SIG-M5 treated with dmso at 0.1 percent for 504 hours (cell line): ENCODE measurements around the gene ACMSD.
"Not testable (repeated sequence)": the region's sequence is repeated elsewhere in the genome, so short reads cannot be mapped to it uniquely, and the experiment has no call there.

ENCODE experiments used
- DNase-seq: peaks from one replicate; lab custom pipeline; 2025; ENCODE audit not compliant: unreplicated experiment; lab: John Stamatoyannopoulos, UW

Gene ACMSD

GRCh38 chr2:134838143-134838620 lies at the start of gene ACMSD:
ACMSD (plus strand) TSS chr2:134838616; CDS start chr2:134838683, 67 bp downstream.
- no peak for DNase-seq

DNA sequence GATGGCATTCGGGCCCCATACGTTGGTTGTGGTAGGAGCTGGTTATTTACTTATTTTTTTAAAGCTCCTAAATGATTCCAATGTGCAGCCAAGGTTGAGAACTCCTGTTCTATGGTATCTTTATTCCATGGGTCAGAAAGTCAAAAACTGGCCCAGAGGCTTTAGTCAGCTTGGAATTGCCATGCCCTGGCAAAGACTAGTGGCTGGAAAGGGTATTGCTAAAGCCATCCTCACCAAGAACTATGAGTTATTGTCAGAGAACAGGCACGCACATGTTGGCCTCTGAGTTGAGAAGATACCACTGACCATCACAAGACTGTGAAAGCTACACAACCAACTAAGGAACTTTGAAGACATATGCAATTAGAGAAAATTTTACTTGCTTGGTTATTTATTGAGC lies 47.9 kb upstream of the ACMSD start:
- DNase-seq = no peak

DNA sequence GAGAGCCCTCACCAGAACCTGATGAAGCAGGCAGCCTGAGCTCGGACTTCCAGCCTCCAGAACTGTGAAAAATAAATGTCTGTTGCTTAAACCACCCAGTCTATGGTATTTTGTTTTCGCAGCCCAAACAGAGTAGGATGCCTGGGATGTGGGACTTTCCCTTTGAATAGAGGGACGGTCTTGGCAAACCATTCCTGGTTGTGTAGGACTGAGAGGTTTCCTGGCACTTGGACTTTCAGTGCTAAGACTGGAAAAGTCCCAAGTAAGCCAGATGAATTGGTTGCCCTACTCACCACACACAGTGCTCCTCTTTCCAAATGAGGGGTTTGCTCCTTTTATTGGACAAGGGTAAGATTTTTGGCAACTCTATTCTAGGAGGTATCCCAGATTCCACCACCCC lies 46.8 kb upstream of the ACMSD start:
- DNase-seq = no peak

DNA sequence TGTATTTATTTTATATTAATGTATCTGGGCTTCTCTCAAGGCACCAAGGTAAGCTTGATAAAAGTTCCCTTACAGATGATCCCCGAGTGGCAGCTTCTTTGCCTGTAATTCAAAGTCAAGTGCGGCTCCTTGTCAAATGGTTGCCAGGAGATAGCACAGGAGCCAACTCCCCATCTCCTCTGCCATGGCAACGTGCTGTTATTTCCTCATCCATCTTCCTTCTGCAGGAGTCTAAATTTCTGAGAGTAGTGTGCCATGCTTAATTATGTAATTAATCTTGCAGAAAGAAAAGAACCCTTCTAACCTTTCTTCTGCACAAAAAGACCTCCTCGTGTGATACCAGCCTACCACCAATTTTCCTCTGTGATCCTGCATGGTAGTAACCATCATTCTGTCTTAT lies 46.2 kb upstream of the ACMSD start:
- DNase-seq = no peak

DNA sequence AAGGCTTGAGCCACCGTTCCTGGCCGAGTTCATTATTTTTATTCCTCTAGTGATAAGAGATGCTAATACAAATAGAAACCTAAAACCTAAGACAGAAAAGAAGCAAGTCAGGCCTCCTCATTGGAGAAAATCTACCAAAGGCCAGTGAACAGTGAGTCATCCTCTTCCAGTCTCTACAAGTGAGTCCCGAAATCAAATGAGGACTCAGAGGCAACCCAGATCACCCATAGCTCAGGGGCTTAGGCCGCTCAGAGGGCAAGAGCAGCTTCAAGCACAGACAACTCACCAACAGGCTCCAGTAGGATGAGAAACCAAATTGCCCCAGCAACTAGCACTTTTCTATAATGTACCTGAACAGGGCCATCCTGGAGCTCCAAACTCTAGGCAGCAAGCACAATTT lies 42.7 kb upstream of the ACMSD start:
- DNase-seq = no peak

DNA sequence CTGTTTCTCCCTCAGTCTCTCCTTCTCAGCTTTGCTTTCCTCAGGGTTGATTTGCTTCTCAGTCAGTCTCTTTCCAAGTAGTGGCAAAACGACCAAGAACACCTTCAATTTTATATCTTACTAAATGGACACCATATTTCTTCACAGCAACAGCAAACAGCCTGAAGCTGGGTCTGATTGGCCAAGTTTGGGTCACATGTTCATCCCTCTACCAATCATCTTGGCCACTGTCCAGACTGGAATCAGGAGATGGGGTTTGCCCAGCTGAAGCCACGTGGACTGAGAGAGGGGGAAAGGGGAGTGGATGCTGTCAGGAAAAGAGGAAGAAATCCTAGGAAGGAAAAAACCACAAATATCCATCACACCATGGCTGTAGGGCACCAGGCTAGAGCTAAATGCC lies 42.0 kb upstream of the ACMSD start:
- DNase-seq = no peak

DNA sequence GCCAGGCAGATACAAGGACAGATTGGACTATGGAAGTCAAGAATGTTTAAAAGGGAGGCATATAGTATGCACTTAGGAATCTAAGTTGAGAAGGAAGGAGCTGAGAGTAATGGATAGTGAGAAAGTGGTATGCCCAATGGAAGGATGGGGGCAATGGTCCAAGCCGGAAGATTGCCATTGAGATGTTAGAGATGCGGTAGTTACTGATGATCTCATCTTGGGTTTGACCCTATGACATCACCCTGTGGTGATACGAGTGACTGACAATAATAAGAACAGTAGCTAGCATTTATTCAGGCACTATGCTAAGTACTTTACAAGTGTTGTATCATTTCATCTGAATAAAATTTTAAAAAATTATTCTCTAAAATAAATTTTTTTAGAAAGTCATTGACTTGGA lies 38.5 kb upstream of the ACMSD start:
- no peak for DNase-seq

- DNase-seq = no peak
Observed at GRCh38 chr2:134800341-134800740, 38.1 kb upstream of the ACMSD start.

- not testable (repeated sequence) for DNase-seq
Observed at GRCh38 chr2:134803609-134804405, 34.6 kb upstream of the ACMSD start.

- no peak for DNase-seq
Observed at GRCh38 chr2:134815741-134816140, 22.7 kb upstream of the ACMSD start.

- no peak for DNase-seq
Observed at GRCh38 chr2:134818321-134818720, 20.1 kb upstream of the ACMSD start.

- DNase-seq = no peak
Observed at GRCh38 chr2:134819334-134819733, 19.1 kb upstream of the ACMSD start.

DNA sequence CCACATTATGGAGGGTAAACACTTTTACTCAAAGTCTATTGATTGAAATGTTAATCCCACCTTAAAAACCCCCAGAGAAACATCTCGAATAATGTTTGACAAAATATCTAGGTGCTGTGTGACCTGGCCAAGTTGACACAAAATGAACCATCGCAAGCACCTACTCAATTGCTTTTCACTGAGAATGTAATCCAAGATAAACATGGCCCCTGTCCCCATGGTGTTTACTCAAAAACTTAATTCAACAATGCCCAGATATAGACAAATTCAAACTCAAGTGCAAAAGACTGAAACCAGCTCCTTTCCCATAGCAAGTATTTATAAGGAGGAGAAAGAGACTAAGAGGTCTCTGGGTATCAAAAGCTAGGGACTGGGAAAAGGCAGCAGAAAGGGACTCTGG lies 15.0 kb upstream of the ACMSD start:
- no peak for DNase-seq

GRCh38 chr2:134823832-134824231 lies 14.6 kb upstream of the ACMSD start:
- no peak for DNase-seq

DNA sequence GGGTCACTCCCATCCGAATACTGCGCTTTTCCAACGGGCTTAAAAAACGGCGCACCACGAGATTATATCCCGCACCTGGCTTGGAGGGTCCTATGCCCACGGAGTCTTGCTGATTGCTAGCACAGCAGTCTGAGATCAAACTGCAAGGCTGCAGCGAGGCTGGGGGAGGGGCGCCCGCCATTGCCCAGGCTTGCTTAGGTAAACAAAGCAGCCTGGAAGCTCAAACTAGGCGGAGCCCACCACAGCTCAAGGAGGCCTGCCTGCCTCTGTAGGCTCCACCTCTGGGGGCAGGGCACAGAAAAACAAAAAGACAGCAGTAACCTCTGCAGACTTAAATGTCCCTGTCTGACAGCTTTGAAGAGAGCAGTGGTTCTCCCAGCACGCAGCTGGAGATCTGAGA lies 12.7 kb upstream of the ACMSD start:
- DNase-seq = not testable (repeated sequence)

GRCh38 chr2:134835471-134835870 lies 2.9 kb upstream of the ACMSD start:
- DNase-seq = no peak

DNA sequence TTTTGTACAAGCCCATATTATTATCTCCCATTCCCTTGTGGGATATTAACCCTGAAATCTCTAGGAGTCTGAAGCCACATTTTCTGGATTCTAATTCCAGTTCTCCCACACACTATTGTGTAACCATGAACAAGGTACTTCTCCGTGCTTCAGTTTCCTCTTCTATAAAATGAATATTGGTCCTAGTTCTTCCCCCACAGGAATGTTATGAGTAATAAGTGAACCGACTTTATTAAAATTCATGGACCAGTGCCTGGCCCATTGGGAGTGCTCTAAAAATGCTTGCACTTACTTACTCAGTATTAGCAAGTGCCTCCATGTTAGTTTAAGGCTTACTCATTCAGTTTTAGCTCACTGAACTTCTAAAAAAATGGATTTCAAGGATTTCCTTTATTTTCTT lies 1.4 kb upstream of the ACMSD start:
- no peak for DNase-seq

DNA sequence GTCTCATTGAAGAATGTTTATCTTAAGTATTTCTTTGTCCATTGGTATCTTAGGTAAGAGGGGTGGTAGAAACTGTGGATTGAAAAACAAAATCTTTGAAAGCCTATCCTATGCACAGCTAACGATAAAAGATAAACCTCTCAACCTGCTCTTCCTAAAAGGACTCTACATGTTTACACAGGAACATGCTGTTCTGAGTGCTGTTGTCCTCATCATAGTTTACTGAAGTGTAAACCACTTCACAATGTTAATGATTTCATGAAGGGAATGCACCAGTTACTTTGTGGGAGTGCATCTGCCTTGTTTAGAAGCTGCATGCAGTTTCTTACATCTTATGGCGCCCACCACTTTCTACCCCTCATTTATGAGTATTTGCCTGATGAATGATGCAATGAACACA lies 1.2 kb downstream of the ACMSD start:
- DNase-seq = no peak

DNA sequence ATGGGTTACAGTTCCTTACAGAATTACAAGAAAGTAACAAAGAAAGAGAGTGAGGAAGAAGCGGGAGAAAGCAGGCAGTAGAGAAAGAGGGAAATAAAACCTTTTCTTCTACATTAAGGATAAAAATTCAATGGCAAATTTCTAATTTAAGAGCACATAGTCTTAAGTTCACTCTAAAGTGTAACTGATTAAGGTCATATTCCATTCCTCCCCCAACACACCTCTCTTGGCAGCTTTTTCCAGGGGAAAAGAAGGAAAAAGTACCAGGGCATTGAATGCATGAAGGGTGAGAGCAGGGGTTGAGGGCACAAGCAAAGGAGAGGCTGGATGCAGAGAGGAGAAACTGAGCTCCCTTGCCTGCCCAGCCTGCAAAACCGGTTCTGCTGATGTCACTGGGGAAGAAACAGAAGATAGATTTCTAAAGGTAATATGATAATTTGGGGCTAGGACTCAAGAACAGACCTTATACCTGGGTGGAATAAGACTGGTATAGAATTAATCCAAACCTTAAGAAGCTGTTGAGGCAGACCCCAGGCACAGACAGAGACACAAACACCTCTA lies 4.6 kb downstream of the ACMSD start:
- no peak for DNase-seq

GRCh38 chr2:134843968-134844367 lies 5.6 kb downstream of the ACMSD start:
- DNase-seq = no peak

DNA sequence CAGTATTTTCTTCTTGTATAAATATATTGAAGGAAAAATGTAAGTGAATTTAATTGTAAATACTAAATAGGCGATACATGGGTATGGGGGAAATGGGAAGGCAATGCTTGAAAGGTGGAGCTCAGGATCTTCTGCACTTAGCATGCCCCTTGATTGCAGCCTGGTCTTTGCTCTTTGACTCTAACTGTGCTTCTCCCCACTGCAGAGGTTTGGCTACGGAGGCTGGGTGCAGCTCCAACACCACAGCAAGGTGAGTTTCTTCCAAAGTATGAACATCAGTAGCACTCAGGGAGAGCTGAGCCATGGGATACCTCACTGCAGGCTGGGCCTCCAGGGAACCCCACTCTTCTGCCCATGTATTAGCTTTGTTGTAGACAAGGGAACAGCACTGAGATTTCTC lies 6.6 kb downstream of the ACMSD start:
- DNase-seq = no peak

GRCh38 chr2:134845719-134846118 lies 7.3 kb downstream of the ACMSD start:
- DNase-seq = no peak

DNA sequence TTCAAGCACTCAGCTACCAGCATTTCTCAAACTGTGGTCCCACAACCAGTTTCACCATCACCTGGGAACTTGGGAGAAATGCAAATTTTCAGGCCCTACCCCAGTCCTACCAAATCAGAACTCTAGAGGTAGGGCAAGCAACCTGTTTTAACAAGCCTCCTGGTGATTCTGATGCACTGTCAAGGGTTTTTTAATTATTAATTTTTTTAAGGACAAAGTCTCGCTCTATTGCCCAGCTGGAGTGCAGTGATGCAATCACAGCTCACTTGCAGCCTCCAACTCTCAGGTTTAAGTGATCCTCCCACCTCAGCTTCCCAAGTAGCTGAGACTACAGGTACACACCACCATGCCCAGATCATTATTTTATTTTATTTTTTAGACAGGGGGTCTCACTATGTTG lies 7.8 kb downstream of the ACMSD start:
- no peak for DNase-seq
